EL (cell line): ENCODE measurements around the gene GLYATL1.

Experiments
- DNase-seq: peaks from one replicate; pipeline ENCODE4 v3.0.0-alpha.2; 2016

The GLYATL1 gene, protein sequence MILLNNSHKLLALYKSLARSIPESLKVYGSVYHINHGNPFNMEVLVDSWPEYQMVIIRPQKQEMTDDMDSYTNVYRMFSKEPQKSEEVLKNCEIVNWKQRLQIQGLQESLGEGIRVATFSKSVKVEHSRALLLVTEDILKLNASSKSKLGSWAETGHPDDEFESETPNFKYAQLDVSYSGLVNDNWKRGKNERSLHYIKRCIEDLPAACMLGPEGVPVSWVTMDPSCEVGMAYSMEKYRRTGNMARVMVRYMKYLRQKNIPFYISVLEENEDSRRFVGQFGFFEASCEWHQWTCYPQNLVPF

DNA sequence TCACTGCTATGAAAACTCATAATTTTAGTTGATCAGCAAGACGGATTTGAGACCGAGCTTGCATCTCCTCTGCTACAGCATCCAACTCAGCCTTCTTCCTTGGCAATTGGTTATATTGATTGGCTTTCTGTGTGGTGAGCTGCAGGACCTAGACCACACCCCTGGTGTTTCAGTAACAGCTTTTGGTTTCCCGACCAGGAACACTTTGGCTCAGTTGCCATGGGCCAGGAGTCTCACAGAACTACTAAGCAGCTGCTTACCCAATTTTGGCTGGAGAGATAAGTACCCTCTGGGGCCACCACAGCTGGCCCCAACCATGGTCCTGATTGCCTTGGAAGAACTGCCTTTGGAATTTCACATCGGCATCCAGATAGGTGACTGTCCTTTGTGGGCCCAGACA lies at the start of gene GLYATL1:
GLYATL1 (plus strand) TSS at position 212 of the 400 bp plus-strand sequence. CDS start 7,600 bp downstream, outside the sequence.
- no peak for DNase-seq

DNA sequence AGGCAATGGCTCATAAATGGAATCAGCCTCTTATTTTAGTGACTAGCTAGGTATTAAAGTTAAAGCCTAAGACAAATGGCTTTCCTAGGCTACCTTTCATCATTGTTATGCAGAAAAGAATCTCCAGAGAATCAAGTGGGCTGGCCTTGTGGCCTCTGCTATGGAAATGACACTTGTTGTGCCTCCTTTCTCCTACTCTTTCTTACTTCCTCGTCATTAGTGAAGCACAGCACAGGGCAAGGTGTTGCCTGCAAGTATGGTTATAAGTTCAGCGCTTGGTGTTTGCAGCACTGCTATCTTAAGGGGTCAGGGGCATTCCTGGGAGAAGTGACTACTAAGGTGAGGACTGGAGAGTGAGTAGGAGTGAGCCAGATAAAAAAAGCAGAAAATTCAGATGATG lies 45.4 kb upstream of the GLYATL1 start:
- DNase-seq: no peak

DNA sequence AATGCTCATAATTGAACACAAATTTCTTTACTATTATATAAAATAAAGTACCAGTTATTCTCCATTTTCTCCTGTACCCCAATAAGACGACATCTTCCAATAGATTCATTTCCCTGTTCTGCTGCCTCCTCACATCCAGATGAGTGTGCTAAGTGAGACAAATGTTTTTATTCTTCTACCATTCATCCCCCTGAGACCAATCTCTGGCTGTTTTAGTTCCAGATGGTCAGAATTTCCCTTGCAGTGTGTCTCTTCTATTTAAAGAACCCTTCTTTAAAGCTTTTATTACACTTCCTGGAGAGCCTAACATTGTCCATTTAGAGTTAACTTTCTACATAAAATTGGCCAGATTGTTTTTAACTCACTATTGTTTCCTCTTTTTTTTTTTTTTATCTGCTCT lies 41.2 kb upstream of the GLYATL1 start:
- no peak for DNase-seq

DNA sequence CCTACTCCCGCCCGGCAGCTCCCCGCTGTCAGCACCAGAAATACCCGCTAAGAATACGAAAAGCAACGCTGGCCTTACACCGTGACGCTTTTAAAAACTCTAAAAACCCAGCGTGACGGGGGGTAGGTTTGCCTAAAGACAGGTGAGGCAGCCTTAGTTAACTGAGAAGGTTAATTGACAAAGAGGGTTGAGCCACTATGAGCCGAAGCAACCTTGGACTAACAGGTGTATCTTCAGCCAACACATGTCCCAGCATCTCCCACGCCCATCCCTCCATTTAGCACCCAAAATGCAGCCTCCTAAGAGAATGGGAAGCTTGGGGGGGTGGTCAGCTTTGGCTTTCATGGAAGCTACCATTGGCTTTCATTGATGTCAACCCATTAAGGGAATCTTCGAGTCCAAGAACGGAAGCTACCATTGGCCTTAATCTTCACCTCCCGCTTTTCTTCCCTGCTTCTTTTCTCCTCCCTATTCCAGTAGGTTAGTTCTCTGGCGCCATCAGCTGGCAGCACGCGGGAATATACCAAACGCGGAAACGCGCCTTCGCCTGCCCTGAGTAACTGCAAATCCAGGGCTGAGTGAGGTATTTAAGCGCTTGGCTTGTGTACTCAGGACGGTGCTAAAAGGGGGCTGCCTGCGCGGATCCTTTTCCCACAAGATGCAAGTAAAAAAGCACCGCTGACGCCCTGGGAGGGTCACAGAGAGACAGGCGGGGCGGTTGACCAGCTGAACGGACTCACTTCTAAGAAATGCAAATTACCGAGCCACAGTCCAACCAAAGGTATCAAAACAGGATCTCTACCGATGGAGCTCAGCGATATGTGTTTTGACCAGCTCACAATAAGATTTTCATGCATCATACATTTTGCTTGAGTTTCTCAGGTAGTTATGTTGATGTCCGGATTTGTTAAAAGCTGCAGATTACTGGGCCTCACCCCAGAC lies 38.5 kb upstream of the GLYATL1 start:
- peak; percentile 63 for DNase-seq

DNA sequence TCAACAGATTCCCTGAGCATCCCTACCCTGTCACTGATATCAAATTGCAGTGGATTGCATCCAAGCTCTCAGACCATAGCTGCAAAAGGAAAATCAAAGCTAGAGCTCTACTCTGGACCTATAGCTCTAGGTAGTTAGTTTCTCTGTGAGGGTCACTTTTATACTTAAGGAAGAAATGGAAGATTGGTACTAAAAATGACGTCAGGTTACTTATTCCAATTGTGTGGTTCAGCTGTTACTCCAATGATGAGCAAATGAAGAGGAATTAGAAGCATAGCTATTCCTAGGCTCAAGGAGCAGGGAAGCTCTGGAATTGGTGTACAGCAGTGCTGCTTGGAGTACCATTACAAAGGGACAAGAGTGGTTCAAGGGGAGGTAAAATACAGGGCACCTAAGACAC lies 36.4 kb upstream of the GLYATL1 start:
- no peak for DNase-seq

DNA sequence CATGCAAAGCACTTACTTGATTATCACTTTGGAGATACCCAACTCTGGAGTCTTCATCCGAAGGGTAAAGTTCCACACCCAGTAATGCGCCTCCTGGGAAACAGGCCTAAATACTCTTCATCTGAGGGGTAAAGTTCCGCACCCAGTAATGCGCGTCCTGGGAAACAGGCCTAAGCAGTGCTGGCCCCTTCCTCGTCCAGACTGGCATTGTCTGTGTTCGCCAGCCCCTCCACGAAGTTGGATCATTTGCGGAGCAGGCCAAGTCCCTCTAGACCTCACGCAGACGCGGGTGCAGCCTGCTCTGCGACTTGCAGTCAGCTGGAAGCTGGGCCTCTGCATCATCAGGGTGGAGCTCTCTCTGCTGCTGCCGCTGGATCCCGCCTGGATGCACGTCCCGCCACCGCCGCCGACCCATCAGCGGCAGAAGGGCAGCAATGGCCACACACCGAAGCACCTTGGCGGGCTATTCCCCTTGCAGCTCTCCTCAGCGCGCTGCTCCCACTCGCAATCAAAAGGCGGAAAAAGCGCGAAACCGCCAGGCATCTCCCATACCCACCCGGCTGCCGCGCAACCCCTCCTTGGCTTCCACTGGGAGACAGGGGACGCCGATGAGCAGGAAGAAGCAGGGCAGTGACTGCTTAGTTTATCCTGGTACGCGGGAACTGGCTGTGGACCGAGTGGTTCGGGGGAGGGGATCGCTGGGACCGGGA lies 34.1 kb upstream of the GLYATL1 start:
- DNase-seq: peak; percentile 78

DNA sequence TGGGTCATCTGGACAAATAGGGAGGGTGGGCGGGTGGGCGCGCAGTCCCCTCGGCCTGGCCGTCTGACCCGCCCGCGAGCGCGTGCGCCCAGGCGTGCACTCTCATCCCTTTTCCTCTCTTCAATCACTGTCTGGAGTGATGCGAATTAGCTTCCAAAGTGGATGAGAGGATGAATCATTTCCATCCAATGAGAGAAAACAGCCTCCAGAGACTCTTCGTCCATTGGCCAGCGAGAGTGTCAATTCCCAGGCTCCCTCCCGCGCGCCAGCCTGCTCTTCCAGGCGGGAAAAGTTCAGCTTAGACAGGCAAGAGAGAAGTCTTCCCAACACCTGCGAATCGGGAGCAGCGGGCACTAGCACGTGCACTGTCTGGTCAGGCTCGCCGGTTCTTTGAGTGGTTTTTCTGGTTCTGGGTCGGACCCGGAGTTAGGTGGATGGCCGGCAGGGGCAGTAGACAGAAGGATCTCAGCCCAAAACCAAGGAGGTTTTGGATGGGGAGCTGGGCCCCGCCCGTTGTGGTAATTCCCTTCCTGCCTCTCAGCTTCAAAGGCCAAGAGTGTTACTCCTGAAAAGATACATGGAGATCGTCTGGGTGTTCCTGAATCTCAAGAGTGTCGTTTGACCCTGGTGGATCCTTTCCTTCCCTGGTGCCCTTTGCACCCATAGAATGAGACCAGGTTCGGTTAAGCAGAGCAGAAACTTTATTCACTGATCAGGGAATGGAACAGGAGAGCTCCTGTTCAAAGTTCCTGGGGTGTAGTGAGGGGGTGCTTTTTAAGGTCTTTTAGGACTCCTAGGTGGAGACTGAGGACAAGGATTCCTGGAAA lies 33.4 kb upstream of the GLYATL1 start:
- peak; percentile 95 for DNase-seq

DNA sequence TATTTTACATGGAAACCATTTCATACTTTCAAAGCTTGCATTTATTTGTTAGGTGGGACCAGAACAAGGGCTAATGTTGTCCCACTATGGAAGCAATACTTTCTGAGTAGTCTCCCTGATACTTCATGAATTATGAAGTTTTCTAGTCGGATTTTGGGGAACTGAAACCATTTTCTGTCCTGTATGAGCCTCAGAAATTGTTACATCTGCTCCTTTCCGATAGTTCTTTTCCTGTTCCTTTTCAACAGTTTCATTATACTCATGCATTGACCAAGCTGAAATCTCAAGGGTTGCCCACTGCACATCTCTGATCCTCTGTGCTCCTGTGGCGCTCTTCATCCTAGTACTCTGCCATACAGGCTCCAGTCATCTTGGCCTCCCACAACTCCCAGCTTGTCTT lies 31.5 kb upstream of the GLYATL1 start:
- DNase-seq: no peak

DNA sequence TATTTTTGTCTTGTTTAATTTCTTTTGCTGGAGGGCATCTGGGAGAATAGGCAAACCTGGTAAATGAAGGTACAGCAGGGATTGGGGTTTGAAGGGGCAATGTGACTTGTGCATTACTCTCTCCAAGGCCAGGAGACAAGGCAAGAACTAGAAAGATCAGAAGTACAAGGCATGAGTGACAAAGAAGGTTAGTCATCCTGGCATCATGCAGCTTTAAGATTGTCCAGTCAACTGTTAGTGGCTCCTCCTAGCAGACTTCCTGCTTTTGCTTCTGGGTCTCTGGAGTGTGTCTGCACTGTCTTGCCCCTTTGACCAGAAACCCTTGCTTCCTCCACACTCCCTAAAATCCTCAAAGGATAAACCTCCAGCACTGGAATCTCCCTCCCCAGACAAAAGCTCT lies 27.2 kb upstream of the GLYATL1 start:
- peak; percentile 57 for DNase-seq

DNA sequence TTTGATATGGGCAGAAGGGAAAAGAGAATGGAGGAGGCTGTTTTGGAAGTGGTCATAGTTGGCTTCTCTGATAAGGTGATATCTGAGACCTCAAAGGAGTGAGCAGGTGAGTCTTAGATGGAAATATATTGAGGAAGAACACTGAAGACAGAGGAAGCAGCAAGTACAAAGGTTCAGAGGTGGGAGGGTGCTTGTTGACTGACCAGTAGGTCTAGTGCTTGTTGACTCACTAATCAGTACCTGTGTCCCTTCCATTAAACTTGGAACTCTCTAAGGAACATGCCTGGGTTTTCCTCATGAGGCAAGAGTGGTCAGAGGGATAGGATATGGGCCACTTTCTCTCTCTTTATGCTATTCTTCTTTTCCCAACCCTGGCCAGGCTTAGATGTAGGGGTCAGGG lies 25.6 kb upstream of the GLYATL1 start:
- DNase-seq: no peak

DNA sequence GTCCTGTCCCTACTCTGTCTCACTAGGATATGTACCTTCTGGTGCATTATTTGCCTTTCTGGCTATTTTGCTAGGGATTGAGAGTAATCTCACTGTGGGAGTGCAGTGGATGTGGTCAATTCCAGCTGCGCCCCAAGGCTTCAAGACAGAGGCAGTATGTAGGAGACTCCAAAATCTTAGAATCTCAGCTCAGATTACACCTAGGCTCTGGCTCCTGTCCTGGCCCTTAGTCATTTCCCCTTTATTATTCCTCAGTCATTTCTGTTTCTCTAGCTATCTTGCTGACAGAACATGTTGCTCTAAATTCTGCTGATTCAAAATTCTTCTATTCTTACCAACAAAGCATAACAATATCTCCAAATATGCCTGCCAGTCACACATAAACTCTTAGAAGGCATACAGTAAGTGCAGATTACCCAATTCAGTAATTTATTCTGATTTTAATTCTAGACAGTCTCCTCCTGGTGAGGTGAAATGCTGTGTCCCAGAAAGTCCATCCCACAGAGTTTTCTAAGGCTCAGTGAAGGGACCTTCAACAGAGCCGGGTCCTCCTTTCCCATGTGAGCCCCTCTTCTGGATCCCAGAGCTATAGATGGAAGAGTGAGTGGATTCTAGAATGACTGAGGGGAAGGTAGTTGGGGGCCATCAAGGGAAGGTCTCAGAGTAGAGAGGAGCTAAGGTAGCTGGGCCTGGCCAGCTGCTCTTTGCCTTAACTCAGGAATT lies 24.3 kb upstream of the GLYATL1 start:
- peak; percentile 14 for DNase-seq

DNA sequence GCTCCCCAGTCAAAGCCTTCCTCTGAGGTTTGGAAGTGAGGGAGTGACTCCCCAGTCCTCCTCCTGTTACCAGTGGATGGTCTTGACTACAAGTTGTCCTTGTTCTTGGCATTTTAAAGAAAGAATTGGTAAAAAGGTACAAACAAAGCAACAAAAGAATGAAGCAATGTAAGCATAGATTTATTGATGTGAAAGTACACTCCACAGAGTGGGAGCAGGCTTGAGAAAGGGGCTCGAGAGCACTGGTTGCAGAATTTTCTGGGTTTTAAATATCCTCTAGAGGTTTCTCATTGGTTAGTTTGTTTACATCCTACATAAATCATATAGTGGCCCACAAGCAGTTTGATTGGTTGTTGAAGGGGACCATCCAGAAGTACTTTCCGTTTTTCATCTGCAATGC lies 22.7 kb upstream of the GLYATL1 start:
- no peak for DNase-seq

DNA sequence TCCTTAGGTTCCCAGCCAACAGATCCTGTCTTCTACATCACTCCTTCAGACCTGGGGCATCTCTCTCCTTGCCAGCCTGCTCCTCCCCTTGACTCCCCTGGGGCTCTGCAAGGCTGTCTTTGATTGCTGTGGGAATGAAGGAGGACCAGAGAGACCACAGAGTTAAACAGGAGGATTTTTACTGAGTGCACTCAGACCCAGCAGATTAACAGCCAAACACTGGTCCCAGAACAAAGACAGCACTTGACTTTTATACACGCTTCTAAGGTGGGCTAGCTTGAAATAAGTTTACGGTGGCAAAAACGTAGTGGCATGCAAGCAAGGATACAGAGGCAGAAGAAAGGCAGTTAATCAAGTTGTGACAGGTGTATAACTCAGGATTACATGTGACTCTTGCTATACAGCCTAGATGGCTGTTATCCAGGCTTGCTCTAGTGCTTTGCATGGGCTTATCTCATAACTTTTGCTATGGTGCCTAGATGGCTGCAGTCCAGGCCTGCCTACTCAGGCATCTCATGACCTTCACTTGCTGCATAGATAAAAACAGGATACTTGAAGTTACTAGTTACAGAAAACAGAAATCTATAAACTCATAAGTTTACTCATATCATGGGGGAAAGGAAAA lies 22.0 kb upstream of the GLYATL1 start:
- no peak for DNase-seq

DNA sequence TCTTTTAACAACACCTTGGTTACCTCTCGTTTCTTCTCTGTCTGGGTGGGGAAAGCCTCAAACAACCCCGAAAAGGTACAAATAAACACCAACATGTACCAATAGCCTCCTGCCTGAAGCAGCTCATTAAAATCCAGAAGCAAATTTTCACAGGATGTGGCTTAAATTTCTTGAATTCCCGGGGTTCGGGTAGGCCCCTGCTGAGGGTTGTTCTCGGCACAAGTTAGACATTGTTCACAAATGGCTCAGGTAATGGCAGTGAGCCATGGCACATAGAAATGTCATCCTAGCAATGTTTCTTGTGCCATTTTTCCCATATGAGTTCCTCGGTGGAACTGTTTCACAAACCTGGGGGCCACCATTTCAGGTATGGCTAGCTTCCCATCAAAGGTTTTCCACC lies 19.7 kb upstream of the GLYATL1 start:
- peak; percentile 77 for DNase-seq

DNA sequence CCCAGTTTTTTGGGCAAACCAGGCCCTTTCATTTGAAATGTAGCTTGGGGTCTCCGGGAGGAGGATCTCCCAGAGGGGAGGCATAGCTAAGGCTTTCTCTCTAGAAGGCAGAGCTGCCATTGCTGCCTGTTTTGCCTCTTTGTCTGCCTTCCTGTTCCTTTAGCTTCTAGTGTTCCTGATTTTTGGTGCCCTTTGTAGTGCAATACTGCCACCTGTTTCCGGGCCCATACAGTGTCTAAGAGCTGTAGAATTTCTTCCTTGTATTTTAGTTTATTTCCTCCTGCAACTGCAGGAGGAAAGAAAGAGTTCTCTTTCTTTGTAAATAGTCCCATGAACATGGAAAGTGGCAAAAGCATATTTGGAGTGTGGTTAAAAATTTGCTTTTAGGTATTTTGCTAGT lies 19.3 kb upstream of the GLYATL1 start:
- peak; percentile 18 for DNase-seq

DNA sequence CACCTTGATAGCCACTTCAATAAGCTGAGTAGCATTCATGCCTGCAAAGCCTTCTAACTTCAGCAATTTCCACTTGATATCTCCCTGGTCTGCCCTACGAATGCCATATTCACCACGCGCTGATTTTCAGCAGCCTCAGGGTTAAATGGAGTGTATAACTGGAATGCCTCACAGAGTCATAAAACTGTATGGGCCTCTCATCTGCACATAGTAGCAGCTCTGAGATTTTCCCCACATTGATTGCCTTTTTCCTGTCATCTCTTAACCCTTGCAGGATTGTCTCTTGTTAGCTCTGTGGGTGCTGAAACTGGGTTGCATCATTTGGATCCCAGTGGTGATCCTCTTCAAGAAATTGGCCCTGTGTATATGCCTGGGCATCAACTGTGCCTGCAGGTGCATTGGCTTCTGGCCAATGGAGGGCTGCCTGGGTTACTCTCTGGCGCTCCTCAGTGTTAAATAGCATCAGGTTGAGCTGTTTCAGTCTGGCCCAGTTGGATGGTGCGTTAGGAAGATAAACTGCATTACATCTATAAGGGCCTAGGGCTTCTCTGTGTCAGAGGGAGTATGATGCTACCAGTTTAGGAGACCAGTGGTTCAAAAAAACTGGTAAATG lies 17.4 kb upstream of the GLYATL1 start:
- no peak for DNase-seq

DNA sequence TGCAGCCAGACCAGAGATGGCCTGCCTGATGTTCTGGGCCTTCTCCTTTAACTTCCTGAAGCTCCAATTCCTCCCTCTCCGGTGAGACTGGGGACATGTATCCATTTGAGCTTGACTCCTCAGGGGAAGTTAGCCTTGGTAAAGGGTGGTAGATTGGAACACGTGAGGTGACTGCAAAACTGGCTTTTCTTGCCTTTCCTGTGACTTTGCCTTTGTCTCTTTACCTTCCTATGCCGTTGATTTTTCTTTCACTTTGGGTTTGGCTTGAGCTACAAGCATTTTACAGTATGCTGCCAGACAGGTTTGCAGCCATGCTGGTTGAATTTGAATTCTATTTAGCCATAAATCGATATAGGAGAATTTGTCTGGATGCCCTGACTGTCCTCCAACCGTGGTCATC lies 16.8 kb upstream of the GLYATL1 start:
- DNase-seq: no peak

DNA sequence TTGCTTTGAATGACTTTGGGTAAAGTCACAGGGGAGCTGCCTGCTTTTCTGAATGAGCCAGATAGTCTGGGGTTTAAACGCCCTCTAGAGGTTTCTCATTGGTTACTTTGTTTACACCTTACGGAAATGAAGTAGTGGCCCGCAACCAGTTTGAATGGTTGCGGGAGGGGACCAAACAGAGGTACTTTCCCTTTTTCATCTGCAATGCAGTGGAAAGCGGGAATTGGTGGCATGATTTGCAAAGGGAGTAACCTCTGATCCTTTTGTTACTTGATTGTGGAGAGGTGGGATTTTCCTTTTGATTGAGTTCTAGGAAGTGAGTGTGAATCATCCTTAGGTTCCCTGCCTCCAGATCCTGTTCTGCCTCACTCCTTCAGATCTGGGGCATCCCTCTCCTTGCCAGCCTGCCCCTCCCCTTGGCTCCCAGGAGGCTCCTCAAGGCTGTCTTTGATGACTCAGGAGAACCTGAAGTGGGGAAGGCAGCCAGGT lies 15.9 kb upstream of the GLYATL1 start:
- peak; percentile 64 for DNase-seq

DNA sequence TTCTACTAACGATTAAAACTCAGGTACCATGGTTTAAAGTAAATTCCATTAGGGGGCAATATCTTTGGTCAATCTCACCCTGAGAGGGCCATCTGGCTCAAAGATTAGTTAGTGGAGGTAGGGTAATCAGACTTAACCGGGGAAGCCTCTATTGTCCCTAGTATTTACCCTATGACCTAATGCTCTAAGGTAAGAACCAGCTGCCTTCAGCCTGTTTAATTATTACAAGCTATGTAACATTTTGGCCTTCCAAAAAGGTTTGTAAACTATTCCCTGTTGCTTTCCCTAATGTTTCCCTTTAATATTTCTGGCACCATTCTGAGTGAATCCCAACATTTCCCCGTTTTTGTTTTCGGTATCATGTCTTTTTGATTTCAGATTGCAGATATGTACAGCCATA lies 15.1 kb upstream of the GLYATL1 start:
- DNase-seq: no peak

DNA sequence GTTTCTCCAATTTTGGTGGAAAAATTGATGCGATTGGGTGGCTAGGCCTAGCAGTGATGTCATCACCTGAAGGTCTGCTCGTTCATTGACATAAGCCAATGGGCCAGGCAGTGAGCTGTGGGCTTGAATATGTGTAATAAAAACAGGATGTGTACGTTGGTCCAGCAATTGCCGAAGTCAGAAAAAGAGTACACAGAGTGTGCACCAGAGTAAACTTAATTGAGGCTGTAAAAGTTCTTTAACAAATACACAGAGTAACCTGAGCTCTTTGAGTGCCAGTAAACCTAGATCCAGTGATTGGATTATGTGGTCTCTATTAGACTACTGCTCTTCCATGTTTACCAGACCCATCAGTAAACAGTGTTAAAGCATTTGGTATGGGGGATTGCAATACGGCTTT lies 13.0 kb upstream of the GLYATL1 start:
- DNase-seq: peak; percentile 31

DNA sequence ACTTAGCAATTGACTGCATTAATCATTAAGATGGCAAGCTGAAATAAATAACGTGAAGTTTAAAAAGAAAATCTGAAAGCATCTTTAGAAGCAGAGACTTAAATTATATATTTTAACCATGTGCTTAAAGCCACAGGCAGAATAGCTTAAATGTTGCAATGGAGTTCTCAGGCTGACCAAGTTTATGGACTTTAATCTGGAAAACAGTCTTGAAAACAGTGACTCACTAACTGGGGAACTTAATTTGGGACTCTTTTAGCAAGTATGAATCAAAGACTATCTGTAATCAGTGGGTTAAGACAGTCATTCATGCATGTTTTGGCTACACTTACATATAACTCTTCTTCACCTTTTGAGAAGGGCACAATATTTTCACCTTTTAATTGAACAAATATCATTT lies 12.6 kb upstream of the GLYATL1 start:
- DNase-seq: peak; percentile 59
